ENCODE results near the gene TARM1.

Gene TARM1

GRCh38 chr19:54081032-54081431 lies at the start of gene TARM1:
TARM1 (minus strand) TSS chr19:54081365; CDS start chr19:54081340, 25 bp downstream.
- DNase-seq (ENCODE audit: low read depth), result no peak

GRCh38 chr19:54129617-54129996 lies 48.4 kb upstream of the TARM1 start:
- no peak for DNase-seq (ENCODE audit: low read depth)

GRCh38 chr19:54128796-54129616 lies 47.8 kb upstream of the TARM1 start:
- DNase-seq (ENCODE audit: low read depth), result no peak

GRCh38 chr19:54128441-54128725 lies 47.2 kb upstream of the TARM1 start:
- no peak for DNase-seq (ENCODE audit: low read depth)

- no peak for DNase-seq (ENCODE audit: low read depth)
Measured at GRCh38 chr19:54127688-54128440, 46.7 kb upstream of the TARM1 start.

GRCh38 chr19:54125713-54126112 lies 44.5 kb upstream of the TARM1 start:
- DNase-seq (ENCODE audit: low read depth), result no peak

GRCh38 chr19:54124393-54124792 lies 43.2 kb upstream of the TARM1 start:
- no peak for DNase-seq (ENCODE audit: low read depth)

GRCh38 chr19:54123682-54124081 lies 42.5 kb upstream of the TARM1 start:
- no peak for DNase-seq (ENCODE audit: low read depth)

GRCh38 chr19:54121259-54121658 lies 40.1 kb upstream of the TARM1 start:
- no peak for DNase-seq (ENCODE audit: low read depth)

GRCh38 chr19:54115109-54116063 lies 34.2 kb upstream of the TARM1 start, which contains the start of the genes PRPF31 and TFPT:
PRPF31 (plus strand) TSS chr19:54115754; CDS start chr19:54118279, 2,525 bp downstream.
TFPT (minus strand) TSS chr19:54115657; CDS start chr19:54115269, 388 bp downstream.
- peak; percentile 92 for DNase-seq (ENCODE audit: low read depth)

GRCh38 chr19:54114340-54115108 lies 33.4 kb upstream of the TARM1 start:
- DNase-seq (ENCODE audit: low read depth), result no peak

GRCh38 chr19:54109651-54110050 lies 28.5 kb upstream of the TARM1 start:
- no peak for DNase-seq (ENCODE audit: low read depth)

GRCh38 chr19:54108496-54108895 lies 27.3 kb upstream of the TARM1 start:
- no peak for DNase-seq (ENCODE audit: low read depth)

GRCh38 chr19:54107876-54108490 lies 26.8 kb upstream of the TARM1 start:
- no peak for DNase-seq (ENCODE audit: low read depth)

- DNase-seq (ENCODE audit: low read depth), result no peak
Measured at GRCh38 chr19:54106716-54107115, 25.6 kb upstream of the TARM1 start.

- DNase-seq (ENCODE audit: low read depth), result no peak
Measured at GRCh38 chr19:54105796-54106195, 24.6 kb upstream of the TARM1 start.

GRCh38 chr19:54104998-54105715 lies 24.0 kb upstream of the TARM1 start:
- DNase-seq (ENCODE audit: low read depth), result no peak

- DNase-seq (ENCODE audit: low read depth), result peak; percentile 96
Measured at GRCh38 chr19:54102421-54103169, 21.4 kb upstream of the TARM1 start, which contains the start of gene NDUFA3. NDUFA3 (plus strand) TSS chr19:54102855; CDS start chr19:54102879, 24 bp downstream.

GRCh38 chr19:54100561-54100960 lies 19.4 kb upstream of the TARM1 start, which contains the start of gene OSCAR:
OSCAR (minus strand) TSS chr19:54100803; CDS start chr19:54100792, 11 bp downstream.
- DNase-seq (ENCODE audit: low read depth), result no peak

Measured in activated T-cell treated with anti-CD3 and anti-CD28 coated beads for 1 hour (primary cell).